ENCODE results near the gene PTPRN2.

The PTPRN2 gene

DNA sequence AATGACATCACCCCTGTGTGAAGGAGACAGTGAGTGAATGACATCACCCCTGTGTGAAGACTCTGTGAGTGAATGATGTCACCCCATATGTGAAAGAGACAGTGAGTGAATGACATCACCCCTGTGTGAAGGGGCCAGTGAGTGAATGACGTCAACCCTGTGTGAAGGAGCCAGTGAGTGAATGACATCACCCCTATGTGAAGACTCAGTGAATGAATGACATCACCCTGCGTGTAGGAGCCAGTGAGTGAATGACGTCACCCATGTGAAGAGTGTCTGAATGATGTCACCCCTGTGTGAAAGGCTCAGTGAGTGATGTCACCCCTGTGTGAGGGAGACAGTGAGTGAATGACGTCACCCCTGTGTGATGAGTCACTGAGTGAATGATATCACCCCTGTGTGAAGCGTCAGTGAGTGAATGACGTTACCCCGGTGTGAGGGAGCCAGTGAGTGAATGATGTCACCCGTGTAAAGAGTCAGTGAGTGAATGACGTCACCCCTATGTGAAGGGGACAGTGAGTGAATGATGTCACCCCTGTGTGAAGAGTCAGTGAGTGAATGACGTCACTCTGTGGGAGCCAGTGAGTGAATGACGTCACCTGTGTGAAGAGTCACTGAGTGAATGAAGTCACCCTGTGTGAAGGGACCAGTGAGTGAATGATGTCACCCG is 478.1 kb downstream of the PTPRN2 start:
- DNase-seq, result no peak
- in situ Hi-C loops (cut with MboI; ENCODE audit: low pct_unique_long_range_greater_than_20kb, low sequenced_read_pairs), result no loop called here

DNA sequence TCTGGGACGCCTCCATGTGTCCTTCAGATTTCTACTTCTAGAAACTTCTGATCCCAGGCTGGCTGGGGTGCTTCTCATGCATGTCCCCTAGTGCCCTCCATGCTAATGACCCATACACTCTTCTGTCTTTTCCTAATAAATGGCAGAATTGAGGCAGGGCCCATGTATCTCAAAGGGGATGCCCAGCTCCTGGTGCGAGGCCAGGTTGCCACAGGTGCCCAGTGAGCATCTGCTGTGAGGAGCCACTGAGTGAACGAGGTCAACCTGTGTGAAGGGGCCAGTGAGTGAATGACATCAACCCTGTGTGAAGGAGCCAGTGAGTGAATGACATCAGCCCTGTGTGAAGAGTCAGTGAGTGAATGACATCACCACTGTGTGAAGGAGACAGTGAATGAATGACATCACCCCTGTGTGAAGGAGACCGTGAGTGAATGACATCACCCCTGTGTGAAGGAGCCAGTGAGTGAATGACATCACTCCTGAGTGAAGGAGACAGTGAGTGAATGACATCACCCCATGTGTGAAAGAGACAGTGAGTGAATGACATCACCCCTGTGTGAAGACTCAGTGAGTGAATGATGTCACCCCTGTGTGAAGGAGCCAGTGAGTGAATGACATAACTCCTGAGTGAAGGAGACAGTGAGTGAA is 478.9 kb downstream of the PTPRN2 start:
- in situ Hi-C loops (cut with MboI; ENCODE audit: low pct_unique_long_range_greater_than_20kb, low sequenced_read_pairs), result no loop called here

DNA sequence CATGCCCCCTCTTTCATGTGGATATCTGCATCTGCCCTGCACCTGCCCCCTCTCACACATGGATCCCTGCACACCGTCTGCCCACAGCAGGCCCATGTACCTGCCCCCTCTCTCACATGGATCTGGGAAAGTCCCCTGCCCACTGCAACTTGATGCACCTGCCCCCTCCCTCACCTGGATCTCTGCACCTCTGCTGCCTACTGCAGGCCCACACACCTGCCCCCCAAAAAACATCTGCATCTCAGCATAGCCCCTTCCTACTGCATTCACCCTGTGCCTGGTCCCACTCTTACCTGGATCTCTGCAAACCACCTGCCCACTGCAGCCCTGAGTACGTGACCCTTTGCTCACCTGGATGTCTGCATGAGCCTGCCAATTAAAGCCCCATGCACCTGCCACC is 479.8 kb downstream of the PTPRN2 start:
- DNase-seq, result no peak
- in situ Hi-C loops (cut with MboI; ENCODE audit: low pct_unique_long_range_greater_than_20kb, low sequenced_read_pairs), result no loop called here

More for the DNA sequence above, 478.9 kb downstream of the PTPRN2 start:
- no peak for DNase-seq

DNA sequence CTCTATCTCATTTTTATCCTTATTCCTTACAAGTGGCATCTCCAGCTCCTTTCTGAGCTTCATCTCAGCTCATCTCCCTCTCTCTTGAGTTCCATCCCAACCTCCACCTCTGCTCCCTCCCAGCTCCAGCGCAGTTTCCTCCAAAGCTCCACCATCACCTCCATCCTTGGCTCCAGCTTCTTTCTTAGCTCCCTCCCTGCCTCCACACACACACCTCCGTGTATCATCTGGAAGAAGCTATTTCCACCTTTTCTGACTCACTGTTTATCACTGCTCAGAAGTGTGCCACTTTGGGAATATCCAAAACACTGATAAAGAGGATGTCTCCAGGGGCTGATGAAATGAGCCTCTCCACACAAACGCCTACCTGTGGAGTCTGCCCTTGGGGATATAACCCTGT is 481.4 kb downstream of the PTPRN2 start:
- in situ Hi-C loops (cut with MboI; ENCODE audit: low pct_unique_long_range_greater_than_20kb, low sequenced_read_pairs), result no loop called here

DNA sequence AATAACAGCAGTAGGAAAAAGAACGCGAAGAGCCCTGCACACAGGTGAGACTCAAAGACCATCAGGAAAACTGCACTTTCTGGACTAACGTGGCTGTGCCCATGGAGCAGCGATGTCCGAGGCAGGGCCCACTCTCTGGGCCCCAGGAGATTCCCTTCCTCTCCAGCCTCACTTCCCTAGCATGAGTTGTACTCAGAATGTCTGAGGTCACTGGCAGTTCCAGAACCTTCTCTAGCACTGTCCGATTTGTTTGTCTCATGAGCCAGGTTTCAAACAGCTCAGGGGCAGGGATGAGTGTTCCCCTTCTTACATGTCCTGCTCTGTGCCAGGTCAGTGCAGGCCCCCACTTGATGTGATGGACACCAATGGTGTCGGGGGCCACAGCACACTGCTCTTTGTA is 484.2 kb downstream of the PTPRN2 start:
- no peak for DNase-seq
- in situ Hi-C loops (cut with MboI; ENCODE audit: low pct_unique_long_range_greater_than_20kb, low sequenced_read_pairs), result no loop called here

More for the DNA sequence above, 481.4 kb downstream of the PTPRN2 start:
- DNase-seq, result no peak

DNA sequence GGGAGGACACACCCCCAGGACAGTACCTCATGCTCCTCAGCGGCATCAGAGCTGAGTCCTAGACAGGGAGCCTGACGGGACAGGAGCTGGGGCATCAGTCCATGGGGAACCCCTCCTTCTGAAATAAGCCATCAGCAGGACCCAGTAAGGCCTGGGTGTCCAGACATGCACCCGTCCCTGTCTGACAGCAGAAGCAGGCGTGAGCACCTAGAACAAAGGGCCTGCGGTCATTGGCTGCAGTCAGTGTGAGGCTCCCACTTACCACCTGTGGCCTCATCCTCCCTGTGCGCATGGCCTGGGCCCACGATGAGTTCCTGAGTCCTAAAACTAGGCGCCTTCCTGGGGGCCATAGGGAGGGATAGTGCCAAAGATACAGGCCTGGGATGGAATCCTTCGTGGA is 484.7 kb downstream of the PTPRN2 start:
- in situ Hi-C loops (cut with MboI; ENCODE audit: low pct_unique_long_range_greater_than_20kb, low sequenced_read_pairs), result no loop called here
- DNase-seq, result no peak

DNA sequence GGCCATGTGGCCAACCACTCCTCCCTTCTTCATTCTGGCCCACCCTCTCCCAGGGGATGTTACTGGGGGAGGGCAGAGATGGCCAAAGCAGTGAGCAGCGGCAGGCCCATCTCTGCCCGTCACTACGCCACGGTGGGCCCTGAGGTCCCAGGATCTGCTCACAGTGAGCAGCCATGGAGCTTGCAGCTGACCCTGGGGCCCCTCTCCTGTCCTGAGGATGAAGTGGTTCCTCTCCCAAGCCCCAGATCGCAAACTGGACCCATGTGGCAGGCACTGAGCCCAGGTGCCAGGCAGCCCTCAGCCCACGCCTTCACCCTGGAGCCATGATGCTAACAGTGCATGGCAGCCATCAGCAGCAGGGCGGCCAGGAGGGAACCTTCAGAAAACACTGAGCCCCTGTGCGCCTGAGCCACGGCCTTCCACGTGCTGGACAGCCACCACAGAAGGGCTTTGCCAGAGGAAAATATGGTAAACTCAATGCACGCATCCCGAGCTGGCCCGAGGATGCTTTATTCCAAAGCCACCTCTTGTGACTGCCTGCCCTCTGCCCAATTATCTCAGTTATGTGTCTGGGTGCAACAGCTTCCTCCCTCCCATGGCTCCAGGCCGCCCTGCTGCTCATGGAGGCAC is 485.7 kb downstream of the PTPRN2 start:
- in situ Hi-C loops (cut with MboI; ENCODE audit: low pct_unique_long_range_greater_than_20kb, low sequenced_read_pairs), result no loop called here
- no peak for DNase-seq

DNA sequence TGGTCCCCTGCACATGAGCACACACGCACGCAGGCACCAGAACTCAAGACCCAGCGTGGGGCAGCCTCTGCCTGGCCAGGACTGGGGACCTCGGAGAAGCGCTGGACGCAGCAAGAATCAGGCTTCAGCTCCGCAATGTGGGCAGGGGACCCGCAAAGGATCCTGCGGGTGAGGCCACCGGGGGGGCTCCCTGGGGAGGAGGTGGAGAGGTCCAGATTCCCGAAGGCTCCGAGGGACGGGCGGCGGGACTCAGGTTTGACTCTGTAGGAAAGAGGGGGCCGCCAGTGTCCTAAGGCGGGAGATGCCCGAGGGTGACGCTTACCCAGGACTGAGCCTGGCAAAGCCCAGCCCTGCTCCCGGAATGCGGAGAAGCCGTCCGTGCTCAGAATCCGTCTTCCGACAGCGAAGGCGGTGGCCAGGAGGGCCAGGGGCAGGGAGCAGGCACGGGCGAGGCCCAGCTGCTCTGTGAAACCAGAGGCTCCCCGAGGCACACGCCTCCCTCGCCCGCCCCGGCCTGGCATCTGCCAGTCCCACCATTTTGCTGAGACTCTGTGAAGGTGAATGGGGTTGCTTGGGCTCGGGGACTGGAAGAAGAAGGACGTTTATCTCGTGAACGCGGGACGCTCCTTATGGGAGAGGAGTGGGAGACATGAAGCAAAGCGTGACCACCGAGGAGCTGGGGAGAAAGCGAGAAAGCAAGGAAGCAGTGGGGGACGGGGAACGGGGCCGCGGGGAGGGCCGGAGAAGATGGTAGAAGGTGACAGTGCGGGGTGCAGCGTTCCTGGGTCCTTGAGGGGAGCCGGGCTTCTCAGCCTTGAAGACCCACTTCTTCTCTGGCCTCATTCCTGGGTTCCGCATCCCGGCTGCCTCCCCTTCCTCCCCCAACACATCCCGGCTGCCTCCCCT is 489.2 kb downstream of the PTPRN2 start:
- no peak for DNase-seq
- in situ Hi-C loops (cut with MboI; ENCODE audit: low pct_unique_long_range_greater_than_20kb, low sequenced_read_pairs), result no loop called here

DNA sequence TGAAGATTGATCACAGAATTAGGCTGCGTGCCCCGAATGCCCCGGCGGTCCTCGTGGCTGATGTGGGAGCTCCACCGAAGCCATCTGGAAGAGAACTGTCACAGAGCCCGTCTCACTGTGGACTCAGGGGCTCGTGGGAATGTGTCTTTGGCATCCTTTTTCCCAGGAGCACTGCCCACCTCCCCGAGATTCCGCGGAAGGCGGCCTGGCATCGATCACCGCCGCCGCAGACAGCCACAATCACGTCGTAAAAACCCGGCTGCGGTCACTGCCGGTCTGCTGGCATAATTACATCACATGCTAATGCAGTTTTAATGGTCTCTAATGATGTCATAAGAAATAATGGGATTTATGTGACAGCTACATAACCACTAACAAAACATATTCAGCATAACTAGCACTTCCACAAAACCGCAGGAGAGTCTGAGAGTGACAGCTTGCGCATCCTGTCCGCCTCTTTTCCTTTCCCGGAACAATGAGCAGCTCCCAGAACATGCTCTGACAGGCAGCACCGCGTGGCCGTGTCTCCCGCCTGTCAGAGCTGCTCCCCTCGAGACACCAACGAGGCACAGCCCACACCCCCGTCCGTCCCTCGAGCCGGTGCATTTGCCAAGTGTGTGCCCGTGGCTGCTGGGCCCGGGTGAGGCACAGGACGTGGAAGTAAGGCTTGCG is 490.0 kb downstream of the PTPRN2 start:
- no peak for DNase-seq
- in situ Hi-C loops (cut with MboI; ENCODE audit: low pct_unique_long_range_greater_than_20kb, low sequenced_read_pairs), result no loop called here

DNA sequence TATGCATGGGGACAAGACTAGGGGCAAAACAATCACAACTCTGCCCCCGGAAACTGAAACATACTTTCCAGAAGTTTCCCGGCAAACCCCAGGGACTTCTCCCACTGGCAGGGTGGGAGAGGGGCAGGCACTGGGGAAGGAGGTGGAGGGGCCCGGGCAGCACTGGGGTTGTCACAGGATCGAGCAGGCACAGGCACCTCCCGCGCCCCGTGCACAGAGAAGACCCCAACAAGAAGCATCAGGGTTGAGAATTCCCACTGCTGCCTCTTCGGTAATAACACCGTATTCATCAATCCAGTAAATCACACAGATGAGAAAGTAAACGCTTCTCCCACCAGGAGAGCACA is 490.5 kb downstream of the PTPRN2 start:
- in situ Hi-C loops (cut with MboI; ENCODE audit: low pct_unique_long_range_greater_than_20kb, low sequenced_read_pairs), result no loop called here
- DNase-seq, result no peak

DNA sequence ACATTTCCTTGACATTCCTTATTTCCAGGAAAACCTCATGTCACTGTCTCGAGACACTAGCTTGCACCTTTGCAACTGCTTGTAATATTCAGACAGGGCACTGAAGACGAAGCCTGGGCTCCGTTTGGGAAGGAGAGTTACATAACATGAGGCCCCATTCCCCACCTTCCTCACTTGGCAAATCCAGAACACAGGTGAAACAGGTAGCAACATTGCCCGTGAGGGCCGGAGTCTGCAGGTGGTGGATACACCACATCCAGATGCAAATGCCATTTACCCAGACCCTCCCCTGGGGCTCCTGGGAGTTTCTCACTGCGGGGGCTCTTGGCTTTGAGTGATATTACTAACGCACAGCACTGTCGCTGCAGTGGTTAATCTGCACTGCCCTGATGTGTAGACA is 491.0 kb downstream of the PTPRN2 start:
- in situ Hi-C loops (cut with MboI; ENCODE audit: low pct_unique_long_range_greater_than_20kb, low sequenced_read_pairs), result no loop called here
- DNase-seq, result no peak

DNA sequence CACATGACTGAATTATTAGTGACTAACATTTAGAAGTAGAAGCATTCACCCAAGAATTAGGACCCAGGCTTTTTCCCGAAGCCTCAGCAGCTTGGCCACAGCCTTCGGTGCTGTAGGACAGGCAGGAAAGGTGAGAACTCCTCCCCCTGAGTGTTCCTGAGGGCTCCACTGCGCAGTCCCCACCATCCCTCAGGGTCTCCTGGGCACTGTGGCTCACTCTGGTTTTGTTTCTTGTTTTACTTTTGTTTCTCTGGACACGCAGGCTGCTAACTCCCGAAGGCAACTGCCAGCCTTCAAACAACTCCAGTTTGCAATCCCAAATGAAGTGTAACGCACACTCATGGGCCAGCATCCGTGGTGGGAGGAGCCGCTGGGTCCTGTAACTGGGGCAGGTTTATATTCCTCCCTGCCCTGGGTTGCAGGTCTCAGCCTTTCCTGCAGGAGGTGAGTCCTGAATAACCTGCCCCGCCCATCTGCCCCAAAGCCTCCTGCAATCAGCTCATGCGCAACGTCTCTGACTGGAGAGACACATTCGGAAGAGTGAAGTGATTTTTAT is 492.9 kb downstream of the PTPRN2 start:
- in situ Hi-C loops (cut with MboI; ENCODE audit: low pct_unique_long_range_greater_than_20kb, low sequenced_read_pairs), result no loop called here

DNA sequence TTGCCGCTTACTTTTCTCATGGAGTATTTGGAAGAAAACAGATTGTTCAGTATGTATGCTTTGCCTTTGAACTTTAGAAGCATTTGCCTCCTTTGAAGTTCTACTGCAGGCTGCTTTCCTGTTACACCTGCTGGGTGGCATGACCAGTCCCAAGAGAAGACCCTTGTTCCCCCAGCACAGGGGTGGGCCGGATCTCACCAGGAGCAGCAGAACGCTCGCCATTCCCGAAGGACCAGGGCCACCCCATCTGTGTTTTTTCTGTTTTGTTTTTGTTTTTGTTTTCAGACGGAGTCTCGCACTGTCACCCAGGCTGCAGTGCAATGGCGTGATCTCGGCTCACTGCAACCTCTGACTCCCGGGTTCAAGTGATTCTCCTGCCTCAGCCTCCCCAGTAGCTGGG is 493.6 kb downstream of the PTPRN2 start:
- no peak for DNase-seq
- in situ Hi-C loops (cut with MboI; ENCODE audit: low pct_unique_long_range_greater_than_20kb, low sequenced_read_pairs), result no loop called here

More for the DNA sequence above, 492.9 kb downstream of the PTPRN2 start:
- DNase-seq, result no peak

DNA sequence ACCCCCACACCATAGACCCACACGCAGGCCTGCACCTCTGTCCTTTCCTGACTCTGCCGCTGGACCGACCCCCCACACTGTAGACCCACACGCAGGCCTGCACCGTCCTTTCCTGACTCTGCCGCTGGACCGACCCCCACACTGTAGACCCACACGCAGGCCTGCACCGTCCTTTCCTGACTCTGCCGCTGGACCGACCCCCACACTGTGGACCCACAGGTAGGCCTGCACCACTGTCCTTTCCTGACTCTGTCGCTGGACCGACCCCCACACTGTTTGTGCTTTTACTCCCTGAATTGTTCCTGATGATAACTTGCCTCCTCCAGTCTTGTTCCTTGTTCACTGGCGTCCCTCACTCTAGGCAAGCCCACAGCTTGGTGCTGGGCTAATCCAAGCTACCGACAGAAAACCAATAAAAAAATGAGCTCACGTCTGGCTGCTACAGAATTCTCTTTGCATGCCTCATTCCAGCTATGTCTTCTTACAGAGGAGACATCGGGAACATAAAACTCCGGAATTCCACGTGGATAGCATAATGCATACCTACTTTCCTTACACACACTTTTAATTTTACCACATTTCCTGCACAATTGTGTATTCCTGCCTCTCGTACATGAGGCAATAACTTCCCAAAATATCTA is 494.3 kb downstream of the PTPRN2 start:
- no peak for DNase-seq
- in situ Hi-C loops (cut with MboI; ENCODE audit: low pct_unique_long_range_greater_than_20kb, low sequenced_read_pairs), result no loop called here

DNA sequence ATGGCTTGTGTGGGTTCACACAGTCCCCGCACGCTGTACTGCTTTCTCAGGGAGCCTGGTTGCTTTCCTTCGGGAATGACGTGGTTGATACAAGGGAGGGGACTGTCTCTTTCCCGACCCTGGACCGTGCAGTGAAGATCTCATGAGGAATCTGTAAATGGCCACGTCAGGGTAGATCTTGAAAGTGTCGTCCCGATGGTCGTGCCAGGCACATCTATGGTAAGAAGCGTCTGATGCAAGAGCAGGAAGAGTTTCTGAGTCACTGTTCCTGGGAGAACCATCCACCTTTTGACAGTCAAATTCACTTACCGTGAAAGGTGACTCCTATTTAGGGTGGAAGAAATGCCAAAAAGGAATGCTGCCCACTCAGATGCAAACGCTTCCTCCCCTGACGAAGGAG is 500.4 kb downstream of the PTPRN2 start:
- in situ Hi-C loops (cut with MboI; ENCODE audit: low pct_unique_long_range_greater_than_20kb, low sequenced_read_pairs), result no loop called here
- DNase-seq, result no peak

DNA sequence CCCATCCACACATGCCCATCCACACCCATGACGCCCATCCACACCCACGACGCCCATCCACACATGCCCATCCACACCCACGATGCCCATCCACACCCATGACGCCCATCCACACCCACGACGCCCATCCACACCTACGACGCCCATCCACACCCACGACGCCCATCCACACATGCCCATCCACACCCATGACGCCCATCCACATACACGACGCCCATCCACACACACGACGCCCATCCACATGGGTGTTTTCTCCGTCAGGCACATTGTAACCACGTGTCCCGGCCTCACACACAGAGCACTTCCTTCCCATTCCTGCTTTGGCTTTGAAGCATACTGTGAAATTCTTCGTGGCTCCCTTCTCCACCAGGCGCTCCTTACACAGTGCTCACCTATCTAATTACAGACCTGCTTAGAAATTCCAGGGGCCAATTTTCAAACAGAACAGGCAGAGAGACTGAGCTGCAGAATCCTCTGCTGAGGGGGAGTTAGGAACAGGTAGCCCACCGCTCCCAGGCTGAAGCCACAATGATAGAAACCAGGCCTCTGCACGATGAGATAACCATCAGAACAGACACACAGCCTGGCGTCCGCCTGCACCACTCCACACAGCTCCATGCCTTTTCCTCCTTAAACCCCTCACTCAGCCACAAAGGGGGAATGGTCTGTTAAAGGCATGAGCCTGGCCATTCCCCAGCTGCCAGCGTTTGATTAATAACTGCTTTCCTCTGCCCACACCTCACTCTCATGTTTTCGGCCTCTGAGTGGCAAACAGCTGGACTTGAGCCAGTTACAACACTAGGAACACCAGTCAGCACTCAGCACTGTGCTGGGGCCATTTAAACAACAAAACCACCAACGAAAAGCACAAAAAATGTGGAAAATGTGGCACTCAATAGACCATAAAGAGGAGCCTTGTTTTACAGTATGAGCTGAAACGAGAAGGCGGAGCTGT is 501.6 kb downstream of the PTPRN2 start:
- DNase-seq, result no peak
- in situ Hi-C loops (cut with MboI; ENCODE audit: low pct_unique_long_range_greater_than_20kb, low sequenced_read_pairs), result no loop called here

DNA sequence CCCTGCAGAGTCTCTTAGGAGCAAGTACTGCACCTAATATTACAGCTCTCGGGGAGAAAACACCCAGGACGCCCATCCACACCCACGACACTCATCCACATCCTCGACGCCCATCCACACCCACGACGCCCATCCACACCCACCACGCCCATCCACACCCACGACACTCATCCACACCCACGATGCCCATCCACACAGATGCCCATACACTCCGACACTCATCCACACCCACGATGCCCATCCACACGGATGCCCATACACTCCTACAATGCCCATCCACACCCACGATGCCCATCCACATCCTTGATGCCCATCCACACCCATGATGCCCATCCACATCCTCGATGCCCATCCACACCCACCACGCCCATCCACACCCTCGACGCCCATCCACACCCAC is 503.1 kb downstream of the PTPRN2 start:
- in situ Hi-C loops (cut with MboI; ENCODE audit: low pct_unique_long_range_greater_than_20kb, low sequenced_read_pairs), result no loop called here
- DNase-seq, result no peak
